ENCODE data around the gene TTC3. TPM values are rescaled to one million over a fixed set of nuclear protein-coding genes. Genes with fewer than 3 reads are reported as not detected.
"Not testable (repeated sequence)": the region's sequence is repeated elsewhere in the genome, so short reads cannot be mapped to it uniquely, and the experiment has no call there.

Gene TTC3
- total RNA-seq, 1 experiment from 2014 or later: 73.2 TPM

- DNase-seq (ENCODE audit: low read depth): no peak
Observed at GRCh38 chr21:37196847-37197246, 123.8 kb downstream of the TTC3 start.

GRCh38 chr21:37197746-37198145 is 124.7 kb downstream of the TTC3 start:
- no peak for DNase-seq (ENCODE audit: low read depth)

GRCh38 chr21:37199057-37199924 is 126.2 kb downstream of the TTC3 start:
- peak; percentile 78 for DNase-seq (ENCODE audit: low read depth)

- DNase-seq (ENCODE audit: low read depth): no peak
Observed at GRCh38 chr21:37200641-37201480, 127.8 kb downstream of the TTC3 start.

- no peak for DNase-seq (ENCODE audit: low read depth)
Observed at GRCh38 chr21:37202221-37203110, 129.4 kb downstream of the TTC3 start.

- DNase-seq (ENCODE audit: low read depth): no peak
Observed at GRCh38 chr21:37204580-37204979, 131.5 kb downstream of the TTC3 start.

GRCh38 chr21:37206496-37206895 is 133.4 kb downstream of the TTC3 start:
- no peak for DNase-seq (ENCODE audit: low read depth)

- DNase-seq (ENCODE audit: low read depth): no peak
Observed at GRCh38 chr21:37207441-37208009, 134.5 kb downstream of the TTC3 start.

GRCh38 chr21:37208056-37208721 is 135.1 kb downstream of the TTC3 start:
- DNase-seq (ENCODE audit: low read depth): no peak

- DNase-seq (ENCODE audit: low read depth): no peak
Observed at GRCh38 chr21:37208741-37209225, 135.7 kb downstream of the TTC3 start.

- DNase-seq (ENCODE audit: low read depth): no peak
Observed at GRCh38 chr21:37210130-37210529, 137.1 kb downstream of the TTC3 start.

GRCh38 chr21:37210799-37211198 is 137.7 kb downstream of the TTC3 start:
- DNase-seq (ENCODE audit: low read depth): no peak

- no peak for DNase-seq (ENCODE audit: low read depth)
Observed at GRCh38 chr21:37214952-37215351, 141.9 kb downstream of the TTC3 start.

GRCh38 chr21:37219761-37220432 is 146.8 kb downstream of the TTC3 start:
- DNase-seq (ENCODE audit: low read depth): no peak

- peak; percentile 63 for DNase-seq (ENCODE audit: low read depth)
Observed at GRCh38 chr21:37220433-37220980, 147.5 kb downstream of the TTC3 start.

- DNase-seq (ENCODE audit: low read depth): peak; percentile 98
Observed at GRCh38 chr21:37220981-37221664, 148.1 kb downstream of the TTC3 start.

GRCh38 chr21:37222248-37222647 is 149.2 kb downstream of the TTC3 start:
- not testable (repeated sequence) for DNase-seq (ENCODE audit: low read depth)

- DNase-seq (ENCODE audit: low read depth): no peak
Observed at GRCh38 chr21:37223804-37224345, 150.8 kb downstream of the TTC3 start.

All from Daoy (cell line).